ENCODE results near the gene CARD9.

CARD9 gene

DNA sequence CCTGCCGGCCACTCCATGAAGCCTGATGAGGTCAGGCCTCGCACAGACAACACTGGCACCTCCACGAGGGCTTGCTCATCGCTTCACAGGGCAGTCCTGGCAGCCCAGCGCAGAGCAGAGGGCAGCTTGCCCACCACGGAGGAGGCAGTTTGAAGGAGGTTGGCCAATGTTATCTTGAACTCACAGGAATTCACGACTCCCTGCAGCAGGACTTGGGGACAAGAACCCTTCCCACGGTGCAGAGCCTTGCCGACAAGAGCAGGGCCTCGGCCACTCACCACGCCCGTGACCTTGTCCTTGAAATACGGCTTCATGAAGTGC lies 21.5 kb upstream of the CARD9 start:
- TF ChIP-seq, protein P1, sequence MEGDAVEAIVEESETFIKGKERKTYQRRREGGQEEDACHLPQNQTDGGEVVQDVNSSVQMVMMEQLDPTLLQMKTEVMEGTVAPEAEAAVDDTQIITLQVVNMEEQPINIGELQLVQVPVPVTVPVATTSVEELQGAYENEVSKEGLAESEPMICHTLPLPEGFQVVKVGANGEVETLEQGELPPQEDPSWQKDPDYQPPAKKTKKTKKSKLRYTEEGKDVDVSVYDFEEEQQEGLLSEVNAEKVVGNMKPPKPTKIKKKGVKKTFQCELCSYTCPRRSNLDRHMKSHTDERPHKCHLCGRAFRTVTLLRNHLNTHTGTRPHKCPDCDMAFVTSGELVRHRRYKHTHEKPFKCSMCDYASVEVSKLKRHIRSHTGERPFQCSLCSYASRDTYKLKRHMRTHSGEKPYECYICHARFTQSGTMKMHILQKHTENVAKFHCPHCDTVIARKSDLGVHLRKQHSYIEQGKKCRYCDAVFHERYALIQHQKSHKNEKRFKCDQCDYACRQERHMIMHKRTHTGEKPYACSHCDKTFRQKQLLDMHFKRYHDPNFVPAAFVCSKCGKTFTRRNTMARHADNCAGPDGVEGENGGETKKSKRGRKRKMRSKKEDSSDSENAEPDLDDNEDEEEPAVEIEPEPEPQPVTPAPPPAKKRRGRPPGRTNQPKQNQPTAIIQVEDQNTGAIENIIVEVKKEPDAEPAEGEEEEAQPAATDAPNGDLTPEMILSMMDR (IDR thresholded peaks at IDR 0.05; ENCODE audit: insufficient read depth, low read depth, low read length, missing control alignments) = no peak
- H3K4me3 ChIP-seq (ENCODE audit: low read length) = no peak overlapping the region
- DNase-seq (ENCODE audit: low read depth) = no peak

DNA sequence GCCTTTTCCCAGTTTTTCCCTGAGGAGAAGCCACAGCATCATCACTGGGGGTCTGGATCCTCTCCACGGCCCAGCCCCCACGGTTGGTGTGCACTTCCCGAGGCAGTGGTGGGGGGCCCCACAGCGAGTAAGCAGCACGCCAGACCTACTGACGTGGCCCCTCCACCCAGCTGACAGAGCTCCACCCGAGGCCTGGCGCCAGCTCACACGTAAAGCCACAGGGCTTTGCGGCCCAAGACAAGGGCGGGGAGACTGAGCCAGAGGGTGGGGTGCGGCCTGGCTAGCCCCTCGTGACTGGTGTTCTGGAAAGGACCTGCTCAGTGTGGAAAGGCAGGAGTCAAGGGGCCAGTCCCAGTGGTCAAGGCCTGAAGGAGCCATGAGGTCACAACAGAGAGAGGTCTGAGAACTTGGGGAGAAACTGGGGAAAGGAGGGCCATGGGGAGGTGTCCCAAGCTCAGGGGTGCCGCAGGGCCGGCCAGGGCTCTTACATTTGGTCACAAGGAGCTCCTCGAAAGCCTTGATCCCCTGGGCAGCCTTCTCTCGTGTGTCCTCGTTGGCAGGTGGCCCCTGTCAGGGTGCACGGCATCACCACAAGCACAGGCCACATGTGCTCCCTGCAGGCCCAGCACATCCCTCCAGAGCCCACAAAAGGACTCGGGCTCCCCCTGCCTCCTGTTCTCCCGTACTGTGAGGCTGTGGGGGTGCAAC lies 21.0 kb upstream of the CARD9 start:
- DNase-seq (ENCODE audit: low read depth) = no peak
- TF ChIP-seq, protein P1 (IDR thresholded peaks at IDR 0.05; ENCODE audit: insufficient read depth, low read depth, low read length, missing control alignments) = no peak
- H3K4me3 ChIP-seq (ENCODE audit: low read length) = no peak overlapping the region

DNA sequence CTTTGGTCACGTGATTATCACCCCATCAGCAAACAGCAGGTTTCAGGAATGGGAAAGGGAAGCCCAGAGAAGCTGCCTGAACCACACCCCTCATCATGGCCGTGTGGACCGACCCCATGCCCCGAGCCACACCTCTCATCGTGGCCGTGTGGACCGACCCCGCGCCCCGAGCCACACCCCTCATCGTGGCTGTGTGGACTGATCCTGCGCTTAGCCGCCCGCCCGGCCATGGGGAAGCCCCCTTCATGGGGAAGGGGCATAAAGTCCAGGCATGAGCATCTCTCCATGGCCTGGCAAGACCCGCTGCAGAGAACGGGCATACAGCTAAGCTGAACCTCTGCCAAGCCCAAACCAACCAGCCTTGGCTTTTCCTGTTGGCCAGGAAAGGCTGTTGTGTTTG lies 20.1 kb upstream of the CARD9 start:
- TF ChIP-seq, protein P1 (IDR thresholded peaks at IDR 0.05; ENCODE audit: insufficient read depth, low read depth, low read length, missing control alignments) = no peak
- H3K4me3 ChIP-seq (ENCODE audit: low read length) = no peak overlapping the region
- DNase-seq (ENCODE audit: low read depth) = no peak

DNA sequence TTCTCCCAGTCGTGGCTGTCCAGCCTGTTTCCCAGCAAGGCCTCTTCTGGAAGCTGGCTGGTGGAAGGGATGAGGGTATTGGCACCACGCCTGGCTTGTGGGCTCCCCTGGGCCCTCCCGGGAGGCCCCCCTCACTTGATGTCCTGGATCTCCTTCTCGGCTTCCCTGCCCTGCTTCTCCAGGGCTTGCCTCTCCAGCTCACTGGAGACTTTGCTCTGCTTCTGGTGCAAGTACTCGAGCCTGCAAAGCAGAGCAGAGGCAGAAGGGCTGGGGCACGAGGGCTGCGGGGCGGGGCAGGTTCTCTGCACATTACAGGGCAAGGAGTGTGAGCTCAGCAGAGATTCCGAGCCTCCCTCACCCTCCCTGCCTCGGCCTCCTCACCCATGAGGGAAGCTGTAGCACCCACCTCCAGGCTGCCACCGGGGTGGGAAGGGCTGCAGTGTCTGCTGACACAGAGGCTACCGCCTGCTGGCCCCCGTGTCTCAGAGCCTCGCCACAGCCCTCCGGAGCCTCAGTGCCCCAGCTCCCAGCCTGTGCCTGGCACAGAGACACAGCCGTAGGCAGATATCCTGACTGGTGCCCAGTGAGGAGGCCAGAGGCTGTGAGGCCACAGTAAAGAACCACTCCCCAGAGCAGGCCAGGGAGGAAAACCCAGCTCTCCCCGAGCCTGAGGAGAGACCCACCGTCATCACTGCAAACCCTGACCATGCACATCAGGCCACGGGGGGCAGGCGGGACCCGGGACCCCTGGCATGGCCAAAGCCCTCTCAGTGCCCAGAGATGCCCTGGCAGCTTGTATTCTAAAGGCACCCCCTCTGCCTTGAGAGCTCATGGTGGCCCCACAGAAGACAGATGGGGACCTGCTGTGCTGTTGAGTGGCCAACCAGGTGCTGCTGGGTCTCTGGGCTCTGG lies 19.3 kb upstream of the CARD9 start:
- TF ChIP-seq, protein P1 (IDR thresholded peaks at IDR 0.05; ENCODE audit: insufficient read depth, low read depth, low read length, missing control alignments) = no peak
- H3K4me3 ChIP-seq (ENCODE audit: low read length) = no peak overlapping the region
- DNase-seq (ENCODE audit: low read depth) = no peak

DNA sequence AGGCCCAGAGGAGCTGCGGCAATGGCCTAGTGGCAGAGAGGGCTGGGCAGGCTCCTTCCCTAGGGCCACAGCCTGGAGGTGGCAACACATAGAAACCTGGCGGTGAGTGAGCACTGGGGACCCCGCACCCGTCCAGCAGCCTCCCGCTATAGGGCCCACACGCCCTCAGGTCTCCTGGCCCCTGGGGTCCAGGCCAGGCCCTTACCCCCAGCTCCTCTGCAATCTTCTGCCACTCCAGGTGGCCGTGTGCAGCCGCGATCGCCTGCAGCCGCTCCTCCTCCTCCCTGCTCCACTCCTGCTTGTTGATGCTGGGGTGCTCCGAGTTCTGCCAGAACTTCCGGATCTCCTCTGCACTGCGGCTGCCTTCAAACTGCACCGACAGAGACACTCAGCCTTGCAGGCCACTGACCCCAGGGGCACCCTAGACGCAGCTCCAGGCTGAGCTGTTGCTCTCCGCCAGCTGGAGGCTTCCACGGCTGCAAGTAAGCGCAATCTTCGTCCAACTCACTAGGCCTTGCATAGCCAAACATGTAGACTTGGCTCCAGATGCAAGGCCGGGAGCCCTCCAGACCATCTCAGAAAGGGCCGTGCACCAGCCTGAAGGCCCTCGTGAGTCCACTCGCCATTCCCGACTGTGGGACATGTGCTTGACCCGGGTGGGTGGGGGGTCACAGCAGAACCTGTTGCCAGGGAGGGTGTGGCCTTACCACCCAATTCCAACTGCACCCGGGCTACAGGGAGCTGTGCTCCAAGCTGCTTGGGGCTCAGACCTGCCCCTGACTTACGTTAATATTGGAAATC lies 18.5 kb upstream of the CARD9 start:
- DNase-seq (ENCODE audit: low read depth) = no peak
- TF ChIP-seq, protein P1 (IDR thresholded peaks at IDR 0.05; ENCODE audit: insufficient read depth, low read depth, low read length, missing control alignments) = no peak
- H3K4me3 ChIP-seq (ENCODE audit: low read length) = no peak overlapping the region

DNA sequence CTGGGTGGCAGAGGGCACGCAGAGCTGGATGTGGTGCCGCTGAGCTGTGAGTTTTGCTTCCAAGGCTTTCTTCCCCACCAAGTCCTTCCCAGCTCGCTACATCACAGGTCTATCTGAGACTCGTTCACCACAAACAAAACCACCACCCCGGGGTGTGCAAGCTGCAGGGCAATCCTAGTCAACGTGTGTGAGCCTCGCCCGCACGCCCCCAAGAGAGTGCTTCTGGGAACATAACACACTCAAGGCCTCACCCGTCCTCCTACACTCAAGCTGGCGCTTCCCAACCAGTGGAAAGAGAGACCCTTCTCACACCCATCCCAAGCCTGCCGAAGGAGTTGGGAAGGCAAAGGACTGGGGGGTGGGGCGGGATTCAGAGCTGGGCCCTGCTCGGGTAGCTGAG lies 15.9 kb upstream of the CARD9 start:
- TF ChIP-seq, protein P1 (IDR thresholded peaks at IDR 0.05; ENCODE audit: insufficient read depth, low read depth, low read length, missing control alignments) = no peak
- no peak overlapping the region for H3K4me3 ChIP-seq (ENCODE audit: low read length)
- DNase-seq (ENCODE audit: low read depth) = no peak
